HG02973 (cell line): Measurements from ENCODE around the gene ENTR1.

Experiments
- ATAC-seq: cut with Tn5 transposase; IDR thresholded peaks from one replicate; pipeline ENCODE4 v1.9.1; 2021; ENCODE audit warnings: moderate library complexity; ENCODE audit not compliant: unreplicated experiment

The ENTR1 gene

GRCh38 chr9:136400038-136400834, 10.2 kb downstream of the ENTR1 start, which contains the start of gene SNAPC4:
TSS of gene SNAPC4 (minus strand) at chr9:136400170. CDS start at chr9:136398428, 1,742 bp downstream.
- peak; percentile 51 for ATAC-seq

GRCh38 chr9:136399176-136400037, 11.0 kb downstream of the ENTR1 start:
- ATAC-seq, result peak; percentile 26

GRCh38 chr9:136398286-136398685, 12.1 kb downstream of the ENTR1 start:
- no peak for ATAC-seq

DNA sequence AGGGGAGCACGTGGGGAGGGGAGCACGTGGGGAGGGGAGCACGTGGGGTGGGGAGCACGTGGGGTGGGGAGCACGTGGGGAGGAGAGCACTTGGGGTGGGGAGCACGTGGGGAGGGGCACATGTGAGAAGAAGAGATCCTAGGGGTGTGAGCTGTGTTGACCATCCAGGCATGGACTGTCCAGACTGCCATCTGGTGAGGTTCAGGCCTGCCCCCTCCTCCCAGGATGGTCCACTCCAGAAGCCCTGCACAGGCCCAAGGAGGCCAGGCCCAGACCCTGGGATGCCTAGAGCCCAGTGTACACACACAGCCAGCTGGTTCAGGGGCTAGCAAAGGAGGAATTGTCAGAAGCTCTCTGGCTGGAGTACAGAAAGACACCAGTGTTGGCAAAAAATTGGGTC, 12.8 kb downstream of the ENTR1 start:
- no peak for ATAC-seq

DNA sequence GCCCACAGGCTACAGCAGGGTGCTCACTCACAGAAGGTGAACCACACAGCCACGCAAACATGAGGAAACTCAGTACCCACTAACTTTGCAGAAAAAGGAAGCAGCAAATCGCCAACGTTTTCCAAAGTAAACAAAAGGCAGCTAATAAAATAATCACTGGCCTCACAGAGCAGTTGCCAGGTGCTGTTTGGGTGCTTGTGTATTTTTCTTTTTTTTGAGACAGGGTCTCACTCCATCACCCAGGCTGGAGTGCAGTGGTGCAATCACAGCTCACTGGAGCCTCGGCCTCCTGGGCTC, 14.2 kb downstream of the ENTR1 start:
- ATAC-seq, result no peak

- ATAC-seq, result no peak
Observed at GRCh38 chr9:136395345-136396218, 14.8 kb downstream of the ENTR1 start.

- no peak for ATAC-seq
Observed at GRCh38 chr9:136395020-136395340, 15.4 kb downstream of the ENTR1 start.

DNA sequence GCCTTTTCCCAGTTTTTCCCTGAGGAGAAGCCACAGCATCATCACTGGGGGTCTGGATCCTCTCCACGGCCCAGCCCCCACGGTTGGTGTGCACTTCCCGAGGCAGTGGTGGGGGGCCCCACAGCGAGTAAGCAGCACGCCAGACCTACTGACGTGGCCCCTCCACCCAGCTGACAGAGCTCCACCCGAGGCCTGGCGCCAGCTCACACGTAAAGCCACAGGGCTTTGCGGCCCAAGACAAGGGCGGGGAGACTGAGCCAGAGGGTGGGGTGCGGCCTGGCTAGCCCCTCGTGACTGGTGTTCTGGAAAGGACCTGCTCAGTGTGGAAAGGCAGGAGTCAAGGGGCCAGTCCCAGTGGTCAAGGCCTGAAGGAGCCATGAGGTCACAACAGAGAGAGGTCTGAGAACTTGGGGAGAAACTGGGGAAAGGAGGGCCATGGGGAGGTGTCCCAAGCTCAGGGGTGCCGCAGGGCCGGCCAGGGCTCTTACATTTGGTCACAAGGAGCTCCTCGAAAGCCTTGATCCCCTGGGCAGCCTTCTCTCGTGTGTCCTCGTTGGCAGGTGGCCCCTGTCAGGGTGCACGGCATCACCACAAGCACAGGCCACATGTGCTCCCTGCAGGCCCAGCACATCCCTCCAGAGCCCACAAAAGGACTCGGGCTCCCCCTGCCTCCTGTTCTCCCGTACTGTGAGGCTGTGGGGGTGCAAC, 15.9 kb downstream of the ENTR1 start:
- ATAC-seq, result no peak

DNA sequence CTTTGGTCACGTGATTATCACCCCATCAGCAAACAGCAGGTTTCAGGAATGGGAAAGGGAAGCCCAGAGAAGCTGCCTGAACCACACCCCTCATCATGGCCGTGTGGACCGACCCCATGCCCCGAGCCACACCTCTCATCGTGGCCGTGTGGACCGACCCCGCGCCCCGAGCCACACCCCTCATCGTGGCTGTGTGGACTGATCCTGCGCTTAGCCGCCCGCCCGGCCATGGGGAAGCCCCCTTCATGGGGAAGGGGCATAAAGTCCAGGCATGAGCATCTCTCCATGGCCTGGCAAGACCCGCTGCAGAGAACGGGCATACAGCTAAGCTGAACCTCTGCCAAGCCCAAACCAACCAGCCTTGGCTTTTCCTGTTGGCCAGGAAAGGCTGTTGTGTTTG, 16.9 kb downstream of the ENTR1 start:
- no peak for ATAC-seq

DNA sequence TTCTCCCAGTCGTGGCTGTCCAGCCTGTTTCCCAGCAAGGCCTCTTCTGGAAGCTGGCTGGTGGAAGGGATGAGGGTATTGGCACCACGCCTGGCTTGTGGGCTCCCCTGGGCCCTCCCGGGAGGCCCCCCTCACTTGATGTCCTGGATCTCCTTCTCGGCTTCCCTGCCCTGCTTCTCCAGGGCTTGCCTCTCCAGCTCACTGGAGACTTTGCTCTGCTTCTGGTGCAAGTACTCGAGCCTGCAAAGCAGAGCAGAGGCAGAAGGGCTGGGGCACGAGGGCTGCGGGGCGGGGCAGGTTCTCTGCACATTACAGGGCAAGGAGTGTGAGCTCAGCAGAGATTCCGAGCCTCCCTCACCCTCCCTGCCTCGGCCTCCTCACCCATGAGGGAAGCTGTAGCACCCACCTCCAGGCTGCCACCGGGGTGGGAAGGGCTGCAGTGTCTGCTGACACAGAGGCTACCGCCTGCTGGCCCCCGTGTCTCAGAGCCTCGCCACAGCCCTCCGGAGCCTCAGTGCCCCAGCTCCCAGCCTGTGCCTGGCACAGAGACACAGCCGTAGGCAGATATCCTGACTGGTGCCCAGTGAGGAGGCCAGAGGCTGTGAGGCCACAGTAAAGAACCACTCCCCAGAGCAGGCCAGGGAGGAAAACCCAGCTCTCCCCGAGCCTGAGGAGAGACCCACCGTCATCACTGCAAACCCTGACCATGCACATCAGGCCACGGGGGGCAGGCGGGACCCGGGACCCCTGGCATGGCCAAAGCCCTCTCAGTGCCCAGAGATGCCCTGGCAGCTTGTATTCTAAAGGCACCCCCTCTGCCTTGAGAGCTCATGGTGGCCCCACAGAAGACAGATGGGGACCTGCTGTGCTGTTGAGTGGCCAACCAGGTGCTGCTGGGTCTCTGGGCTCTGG, 17.6 kb downstream of the ENTR1 start:
- ATAC-seq, result no peak

DNA sequence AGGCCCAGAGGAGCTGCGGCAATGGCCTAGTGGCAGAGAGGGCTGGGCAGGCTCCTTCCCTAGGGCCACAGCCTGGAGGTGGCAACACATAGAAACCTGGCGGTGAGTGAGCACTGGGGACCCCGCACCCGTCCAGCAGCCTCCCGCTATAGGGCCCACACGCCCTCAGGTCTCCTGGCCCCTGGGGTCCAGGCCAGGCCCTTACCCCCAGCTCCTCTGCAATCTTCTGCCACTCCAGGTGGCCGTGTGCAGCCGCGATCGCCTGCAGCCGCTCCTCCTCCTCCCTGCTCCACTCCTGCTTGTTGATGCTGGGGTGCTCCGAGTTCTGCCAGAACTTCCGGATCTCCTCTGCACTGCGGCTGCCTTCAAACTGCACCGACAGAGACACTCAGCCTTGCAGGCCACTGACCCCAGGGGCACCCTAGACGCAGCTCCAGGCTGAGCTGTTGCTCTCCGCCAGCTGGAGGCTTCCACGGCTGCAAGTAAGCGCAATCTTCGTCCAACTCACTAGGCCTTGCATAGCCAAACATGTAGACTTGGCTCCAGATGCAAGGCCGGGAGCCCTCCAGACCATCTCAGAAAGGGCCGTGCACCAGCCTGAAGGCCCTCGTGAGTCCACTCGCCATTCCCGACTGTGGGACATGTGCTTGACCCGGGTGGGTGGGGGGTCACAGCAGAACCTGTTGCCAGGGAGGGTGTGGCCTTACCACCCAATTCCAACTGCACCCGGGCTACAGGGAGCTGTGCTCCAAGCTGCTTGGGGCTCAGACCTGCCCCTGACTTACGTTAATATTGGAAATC, 18.5 kb downstream of the ENTR1 start:
- no peak for ATAC-seq

DNA sequence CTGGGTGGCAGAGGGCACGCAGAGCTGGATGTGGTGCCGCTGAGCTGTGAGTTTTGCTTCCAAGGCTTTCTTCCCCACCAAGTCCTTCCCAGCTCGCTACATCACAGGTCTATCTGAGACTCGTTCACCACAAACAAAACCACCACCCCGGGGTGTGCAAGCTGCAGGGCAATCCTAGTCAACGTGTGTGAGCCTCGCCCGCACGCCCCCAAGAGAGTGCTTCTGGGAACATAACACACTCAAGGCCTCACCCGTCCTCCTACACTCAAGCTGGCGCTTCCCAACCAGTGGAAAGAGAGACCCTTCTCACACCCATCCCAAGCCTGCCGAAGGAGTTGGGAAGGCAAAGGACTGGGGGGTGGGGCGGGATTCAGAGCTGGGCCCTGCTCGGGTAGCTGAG, 21.0 kb downstream of the ENTR1 start:
- no peak for ATAC-seq

DNA sequence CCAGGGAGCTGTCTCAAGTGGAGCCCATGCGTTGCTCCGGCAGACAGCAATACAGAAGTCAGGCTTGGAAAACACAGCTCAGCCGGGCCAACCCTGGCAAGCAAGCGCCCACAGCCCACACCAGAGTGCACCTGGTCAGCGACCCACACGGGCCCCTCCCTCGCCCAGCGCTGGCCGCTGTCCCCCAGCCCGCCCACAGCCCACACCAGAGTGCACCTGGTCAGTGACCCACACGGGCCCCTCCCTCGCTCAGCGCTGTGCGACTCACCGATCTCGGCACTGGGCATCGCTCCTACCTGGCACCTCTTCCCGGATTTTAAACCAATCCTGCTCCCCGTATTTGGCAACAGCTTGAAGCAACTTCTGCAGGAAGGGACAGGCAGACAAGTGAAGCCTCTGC, 23.2 kb downstream of the ENTR1 start:
- ATAC-seq, result no peak

GRCh38 chr9:136386018-136386417, 24.4 kb downstream of the ENTR1 start:
- no peak for ATAC-seq

DNA sequence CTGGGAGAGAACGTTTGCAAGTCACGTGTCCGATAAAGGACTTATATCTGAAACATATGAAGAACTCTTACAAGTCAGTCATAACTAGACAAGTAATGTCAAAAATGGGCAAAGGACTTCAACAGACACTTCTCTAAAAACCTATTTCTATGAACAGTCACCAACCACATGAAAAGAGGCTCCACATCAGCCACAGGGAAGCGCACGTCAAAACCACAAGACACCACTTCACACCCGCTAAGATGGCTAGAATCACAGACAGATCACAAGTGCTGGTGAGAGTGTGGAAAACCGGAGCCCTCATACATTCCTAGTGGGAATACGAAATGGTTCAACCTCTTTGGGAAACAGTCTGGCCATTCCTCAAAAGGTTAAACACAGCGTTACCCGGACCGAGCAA, 25.4 kb downstream of the ENTR1 start:
- no peak for ATAC-seq

GRCh38 chr9:136383436-136383835, 27.0 kb downstream of the ENTR1 start:
- ATAC-seq, result no peak

DNA sequence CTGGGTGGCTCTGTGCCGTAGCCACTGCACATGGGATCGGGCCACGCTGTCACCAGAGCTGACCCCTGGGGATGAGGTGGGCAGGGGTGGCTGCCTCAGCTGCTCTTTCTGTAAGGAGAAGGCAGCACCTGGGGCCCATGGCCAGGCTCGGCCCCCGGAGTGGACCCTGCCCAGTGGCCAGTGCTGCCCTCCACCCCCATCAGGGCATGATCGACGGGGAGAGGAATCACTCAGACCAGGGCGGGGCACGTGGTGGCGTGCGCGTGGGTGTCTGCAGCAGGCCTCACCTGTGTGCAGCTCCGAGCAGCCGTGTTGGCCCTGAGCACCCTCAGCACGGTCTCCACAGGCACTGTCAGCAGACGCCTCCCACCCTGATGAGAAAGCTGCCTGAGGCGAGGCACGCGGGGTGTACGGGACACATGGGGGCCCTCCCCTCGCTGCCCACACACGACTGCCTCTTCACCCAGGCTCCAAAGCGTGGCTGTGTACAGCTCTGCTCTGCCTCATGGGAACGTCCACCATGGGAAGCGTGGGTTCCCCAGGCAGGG, 28.4 kb downstream of the ENTR1 start:
- no peak for ATAC-seq

DNA sequence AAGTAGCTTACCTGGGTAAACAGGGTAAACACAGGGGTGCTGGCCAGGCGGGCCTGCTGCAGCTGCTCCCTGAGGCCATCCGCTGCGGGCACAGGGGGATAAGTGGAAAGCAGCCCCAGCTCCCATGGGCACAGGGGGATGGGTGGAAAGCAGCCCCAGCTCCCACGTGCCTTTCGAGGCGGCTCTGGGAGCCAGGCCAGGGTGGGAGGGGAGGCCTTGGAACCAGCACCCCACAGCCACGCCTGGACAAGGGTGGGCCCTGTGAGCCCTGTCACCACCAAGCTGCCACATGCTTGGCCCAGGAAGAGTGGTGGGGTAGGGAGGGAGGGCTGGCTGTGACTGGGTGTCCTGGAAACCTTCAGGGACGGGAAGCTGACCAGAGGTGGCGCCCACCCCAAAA, 29.1 kb downstream of the ENTR1 start:
- ATAC-seq, result no peak

- no peak for ATAC-seq
Observed at GRCh38 chr9:136380381-136380780, 30.0 kb downstream of the ENTR1 start.
